ENCODE results near the gene SUMF1.

DNA sequence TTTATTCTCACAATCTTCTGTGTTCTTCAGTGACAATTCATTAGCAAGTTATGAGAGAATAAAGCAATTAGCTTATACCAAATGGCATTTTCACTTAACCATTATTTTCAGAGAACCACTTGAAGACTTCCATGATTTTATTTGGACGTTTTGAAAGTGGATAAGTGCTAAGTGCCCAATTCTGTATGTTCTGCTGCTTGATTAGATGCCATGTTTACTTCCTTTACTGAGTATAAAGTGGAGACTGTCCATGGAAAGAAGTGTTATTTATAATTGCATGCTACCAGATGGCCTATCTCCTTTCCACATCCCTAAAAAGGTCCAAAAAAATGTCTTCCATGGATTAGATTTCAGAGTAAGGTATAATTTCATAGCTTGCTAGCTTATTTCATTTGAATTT lies 69.6 kb downstream of the SUMF1 start:
- TF ChIP-seq ARNT (IDR thresholded peaks at IDR 0.05) (no peak), ELF4 (IDR thresholded peaks at IDR 0.05) (no peak), TARDBP (IDR thresholded peaks at IDR 0.05) (no peak), SP1 (IDR thresholded peaks at IDR 0.05) (no peak), SUZ12 (IDR thresholded peaks at IDR 0.05) (no peak), L3MBTL2 (conservative IDR thresholded peaks at IDR 0.05) (no peak), CTBP1 (IDR thresholded peaks at IDR 0.05; ENCODE audit: borderline replicate concordance) (no peak), FOXK2 (IDR thresholded peaks at IDR 0.05) (no peak), BHLHE40 (IDR thresholded peaks at IDR 0.05; ENCODE audit: borderline replicate concordance) (no peak), LEF1 (IDR thresholded peaks at IDR 0.05; ENCODE audit: borderline replicate concordance) (no peak), FOXM1 (IDR thresholded peaks at IDR 0.05; ENCODE audit: borderline replicate concordance) (no peak)
- TF ChIP-seq, protein P1, sequence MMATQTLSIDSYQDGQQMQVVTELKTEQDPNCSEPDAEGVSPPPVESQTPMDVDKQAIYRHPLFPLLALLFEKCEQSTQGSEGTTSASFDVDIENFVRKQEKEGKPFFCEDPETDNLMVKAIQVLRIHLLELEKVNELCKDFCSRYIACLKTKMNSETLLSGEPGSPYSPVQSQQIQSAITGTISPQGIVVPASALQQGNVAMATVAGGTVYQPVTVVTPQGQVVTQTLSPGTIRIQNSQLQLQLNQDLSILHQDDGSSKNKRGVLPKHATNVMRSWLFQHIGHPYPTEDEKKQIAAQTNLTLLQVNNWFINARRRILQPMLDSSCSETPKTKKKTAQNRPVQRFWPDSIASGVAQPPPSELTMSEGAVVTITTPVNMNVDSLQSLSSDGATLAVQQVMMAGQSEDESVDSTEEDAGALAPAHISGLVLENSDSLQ (IDR thresholded peaks at IDR 0.05): no peak

Data from HEK293T (cell line).